Thoracic aorta (tissue), 2 donors: Measurements from ENCODE around the gene ATP6V1F. TPM values are rescaled to one million over a fixed set of nuclear protein-coding genes. Genes with fewer than 3 reads are reported as not detected.
A peak's percentile ranks its signal among the peaks of the same experiment; 100 is the strongest.

ENCODE experiments used
- ATAC-seq: fragments of 150-250 bp; one replicate; pipeline ENCODE4 v1.8.0; 2017; ENCODE audit warnings: low read depth; ENCODE audit not compliant: insufficient number of reproducible peaks, low FRiP score
- DNase-seq: peaks from one replicate; pipeline ENCODE4 v3.0.0-alpha.2; 2020; ENCODE audit warnings: low spot score
- H3K27ac ChIP-seq, 2 donors: fragments of 200-600 bp; sonication (generic); 1 replicate in 1 of 2; 2 replicates in 1 of 2; pipeline ENCODE4 v1.5.1; 2016; ENCODE audit warnings: mild to moderate bottlenecking in 2 of 2, moderate library complexity in 2 of 2
- H3K27me3 ChIP-seq: fragments of 200-600 bp; sonication (generic); replicated peaks from 2 replicates; pipeline ENCODE4 v1.6.0; 2016; ENCODE audit warnings: mild to moderate bottlenecking; ENCODE audit not compliant: insufficient read depth
- H3K36me3 ChIP-seq: fragments of 200-600 bp; sonication (generic); one replicate; pipeline ENCODE4 v1.5.1; 2016
- H3K4me1 ChIP-seq, 2 donors: fragments of 200-600 bp; sonication (generic); 1 replicate in 1 of 2; 2 replicates in 1 of 2; pipeline versions ENCODE4 v1.5.1 to v1.6.0; 2016; ENCODE audit warnings: low read depth in 2 of 2, mild to moderate bottlenecking in 1 of 2; ENCODE audit not compliant: control insufficient read depth in 1 of 2
- H3K4me3 ChIP-seq: fragments of 200-600 bp; sonication (generic); 2 replicates; pipeline ENCODE4 v1.5.1; 2016; ENCODE audit warnings: mild to moderate bottlenecking
- H3K9me3 ChIP-seq: fragments of 200-600 bp; sonication (generic); 2 replicates; pipeline ENCODE4 v1.5.1; 2016
- total RNA-seq, 2 donors: library from RNA; depleted of rRNA; stranded (reverse); fragments of >200 nt; gene quantifications; one replicate each; pipeline versions ENCODE4 v1.1.0 to v1.2.3, GENCODE V29; 2016
- TF ChIP-seq, protein P1 (sequence below): fragments of 200-600 bp; sonication (generic); IDR thresholded peaks from one replicate; pipeline ENCODE4 v1.5.1; 2019; ENCODE audit warnings: antibody characterized with exemption

Gene ATP6V1F
- total RNA-seq, 2 donors from 2014 or later, result 73.6 to 96.0 TPM

DNA sequence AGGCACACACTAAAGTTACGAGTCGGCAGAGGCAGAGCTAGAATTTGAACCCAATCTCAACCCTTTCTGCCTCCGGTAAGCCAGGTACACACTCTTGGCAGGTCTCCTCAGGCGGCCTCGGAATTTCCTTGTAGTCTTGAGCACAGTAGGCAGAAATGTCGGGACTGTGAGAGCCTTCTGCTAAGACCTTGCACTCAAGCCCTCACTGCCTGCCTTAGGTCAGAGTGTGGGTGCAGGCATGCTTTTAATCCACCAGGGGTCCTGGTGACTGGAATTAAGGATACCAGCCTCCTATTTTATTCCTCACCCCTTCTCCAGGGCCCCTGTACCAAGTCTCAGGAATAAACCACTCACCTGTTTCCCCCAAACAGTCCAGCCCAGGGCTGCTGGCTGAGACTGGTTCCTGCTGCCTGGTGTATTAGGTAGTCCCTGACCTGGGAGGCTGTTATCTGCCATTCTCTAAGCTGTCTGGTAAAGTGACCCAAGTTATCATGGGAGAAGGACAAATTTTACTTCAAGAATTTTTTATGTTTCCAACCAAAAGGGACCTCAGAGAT lies 855 bp downstream of the ATP6V1F start:
- DNase-seq (no peak), ATAC-seq (no peak)
- TF ChIP-seq, protein P1, sequence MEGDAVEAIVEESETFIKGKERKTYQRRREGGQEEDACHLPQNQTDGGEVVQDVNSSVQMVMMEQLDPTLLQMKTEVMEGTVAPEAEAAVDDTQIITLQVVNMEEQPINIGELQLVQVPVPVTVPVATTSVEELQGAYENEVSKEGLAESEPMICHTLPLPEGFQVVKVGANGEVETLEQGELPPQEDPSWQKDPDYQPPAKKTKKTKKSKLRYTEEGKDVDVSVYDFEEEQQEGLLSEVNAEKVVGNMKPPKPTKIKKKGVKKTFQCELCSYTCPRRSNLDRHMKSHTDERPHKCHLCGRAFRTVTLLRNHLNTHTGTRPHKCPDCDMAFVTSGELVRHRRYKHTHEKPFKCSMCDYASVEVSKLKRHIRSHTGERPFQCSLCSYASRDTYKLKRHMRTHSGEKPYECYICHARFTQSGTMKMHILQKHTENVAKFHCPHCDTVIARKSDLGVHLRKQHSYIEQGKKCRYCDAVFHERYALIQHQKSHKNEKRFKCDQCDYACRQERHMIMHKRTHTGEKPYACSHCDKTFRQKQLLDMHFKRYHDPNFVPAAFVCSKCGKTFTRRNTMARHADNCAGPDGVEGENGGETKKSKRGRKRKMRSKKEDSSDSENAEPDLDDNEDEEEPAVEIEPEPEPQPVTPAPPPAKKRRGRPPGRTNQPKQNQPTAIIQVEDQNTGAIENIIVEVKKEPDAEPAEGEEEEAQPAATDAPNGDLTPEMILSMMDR, result peak; percentile 49
- Histone ChIP-seq H3K4me3 (peak overlapping the region; percentile 79), H3K27me3 (no peaks in the 10 kb centered on the region), H3K27ac (peak overlapping the region in 1 of 2 donors; percentile 18), H3K4me1 (peaks cover 19 to 34% of the 10 kb centered on the region in 2 donors), H3K36me3 (peaks cover 9% of the 10 kb centered on the region), H3K9me3 (no peaks in the 10 kb centered on the region)

DNA sequence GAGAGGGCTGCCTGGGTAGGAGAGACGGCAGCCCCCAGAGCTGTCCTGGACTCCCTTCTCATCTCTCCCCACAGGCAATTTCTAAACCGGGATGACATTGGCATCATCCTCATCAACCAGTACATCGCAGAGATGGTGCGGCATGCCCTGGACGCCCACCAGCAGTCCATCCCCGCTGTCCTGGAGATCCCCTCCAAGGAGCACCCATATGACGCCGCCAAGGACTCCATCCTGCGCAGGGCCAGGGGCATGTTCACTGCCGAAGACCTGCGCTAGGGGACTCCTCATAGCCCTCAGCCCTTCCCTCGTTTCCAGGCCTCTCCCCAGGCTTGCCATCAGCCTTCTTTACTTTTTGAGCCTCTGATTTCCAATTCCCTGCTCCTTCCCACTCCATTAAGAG lies 2.6 kb downstream of the ATP6V1F start:
- TF ChIP-seq, protein P1, result no peak
- Histone ChIP-seq H3K4me3 (no peak overlapping the region), H3K9me3 (no peaks in the 10 kb centered on the region), H3K36me3 (peaks cover 9% of the 10 kb centered on the region), H3K27me3 (no peaks in the 10 kb centered on the region), H3K4me1 (peaks cover 14 to 33% of the 10 kb centered on the region in 2 donors), H3K27ac (no peak overlapping the region)
- ATAC-seq (no peak), DNase-seq (no peak)

DNA sequence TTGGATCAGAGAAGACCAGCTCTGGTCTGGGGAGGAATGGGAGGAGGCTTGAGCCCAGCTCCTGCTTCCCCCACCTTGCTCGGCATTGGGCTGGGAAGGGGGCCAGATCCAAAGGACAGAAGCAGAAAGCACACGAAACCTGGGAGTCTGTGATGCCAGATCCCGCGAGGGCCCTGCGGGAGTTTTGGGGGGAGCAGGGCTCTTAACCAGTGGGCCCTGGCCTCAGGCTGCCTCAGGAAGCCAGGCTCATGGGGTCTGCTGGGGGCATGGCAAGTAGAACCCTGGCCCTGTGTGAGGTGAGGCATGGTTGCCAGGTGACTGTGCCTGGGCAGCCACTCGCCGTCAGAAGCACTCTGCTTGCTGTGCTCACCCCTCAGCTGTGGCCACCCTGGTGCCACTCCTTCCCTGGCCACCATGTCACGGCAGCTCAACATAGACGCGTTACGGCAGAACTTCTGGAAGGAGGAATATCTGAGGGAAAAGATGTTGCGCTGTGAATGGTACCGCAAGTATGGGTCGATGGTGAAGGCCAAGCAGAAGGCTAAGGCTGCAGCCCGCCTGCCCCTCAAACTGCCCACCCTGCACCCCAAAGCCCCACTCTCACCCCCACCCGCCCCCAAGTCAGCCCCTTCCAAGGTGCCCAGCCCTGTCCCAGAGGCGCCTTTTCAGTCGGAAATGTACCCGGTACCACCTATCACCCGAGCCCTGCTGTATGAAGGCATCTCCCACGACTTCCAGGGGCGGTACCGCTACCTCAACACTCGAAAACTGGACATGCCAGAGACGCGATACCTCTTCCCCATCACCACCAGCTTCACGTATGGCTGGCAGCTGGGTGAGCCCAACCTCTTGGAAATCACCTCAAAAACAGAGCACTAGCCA lies 3.6 kb downstream of the ATP6V1F start:
- Histone ChIP-seq H3K9me3 (no peaks in the 10 kb centered on the region), H3K27ac (no peak overlapping the region), H3K27me3 (no peaks in the 10 kb centered on the region), H3K4me1 (peaks cover 14 to 33% of the 10 kb centered on the region in 2 donors), H3K4me3 (no peak overlapping the region), H3K36me3 (peaks cover 9% of the 10 kb centered on the region)
- ATAC-seq, result no peak
- TF ChIP-seq, protein P1, result no peak
- no peak for DNase-seq

DNA sequence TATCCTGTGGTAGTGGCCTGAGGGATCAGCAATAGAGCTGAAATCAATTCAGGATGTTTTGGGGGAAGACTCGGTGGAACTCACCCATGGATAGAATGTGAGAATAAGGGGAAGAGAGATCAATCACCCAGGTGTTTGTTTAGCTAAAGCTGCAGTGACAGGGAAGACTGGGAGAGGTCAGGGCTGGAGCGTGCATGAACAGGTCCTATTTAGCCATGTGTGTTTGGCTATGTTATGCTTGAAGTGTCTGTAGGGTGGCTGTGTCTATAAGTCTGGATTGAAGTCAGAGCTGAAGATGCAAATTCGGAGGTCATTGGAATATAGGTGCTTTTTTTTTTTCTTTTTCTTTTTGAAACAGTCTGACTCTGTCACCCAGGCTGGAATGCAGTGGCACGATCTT lies 4.6 kb downstream of the ATP6V1F start:
- peaks cover 14 to 30% of the 10 kb centered on the region in 2 donors for H3K4me1 ChIP-seq
- H3K27me3 ChIP-seq, result no peaks in the 10 kb centered on the region
- no peak overlapping the region for H3K27ac ChIP-seq
- no peaks in the 10 kb centered on the region for H3K9me3 ChIP-seq
- H3K36me3 ChIP-seq, result peaks cover 9% of the 10 kb centered on the region
- ATAC-seq, result no peak
- no peak overlapping the region for H3K4me3 ChIP-seq
- TF ChIP-seq, protein P1, result no peak
- DNase-seq, result no peak

DNA sequence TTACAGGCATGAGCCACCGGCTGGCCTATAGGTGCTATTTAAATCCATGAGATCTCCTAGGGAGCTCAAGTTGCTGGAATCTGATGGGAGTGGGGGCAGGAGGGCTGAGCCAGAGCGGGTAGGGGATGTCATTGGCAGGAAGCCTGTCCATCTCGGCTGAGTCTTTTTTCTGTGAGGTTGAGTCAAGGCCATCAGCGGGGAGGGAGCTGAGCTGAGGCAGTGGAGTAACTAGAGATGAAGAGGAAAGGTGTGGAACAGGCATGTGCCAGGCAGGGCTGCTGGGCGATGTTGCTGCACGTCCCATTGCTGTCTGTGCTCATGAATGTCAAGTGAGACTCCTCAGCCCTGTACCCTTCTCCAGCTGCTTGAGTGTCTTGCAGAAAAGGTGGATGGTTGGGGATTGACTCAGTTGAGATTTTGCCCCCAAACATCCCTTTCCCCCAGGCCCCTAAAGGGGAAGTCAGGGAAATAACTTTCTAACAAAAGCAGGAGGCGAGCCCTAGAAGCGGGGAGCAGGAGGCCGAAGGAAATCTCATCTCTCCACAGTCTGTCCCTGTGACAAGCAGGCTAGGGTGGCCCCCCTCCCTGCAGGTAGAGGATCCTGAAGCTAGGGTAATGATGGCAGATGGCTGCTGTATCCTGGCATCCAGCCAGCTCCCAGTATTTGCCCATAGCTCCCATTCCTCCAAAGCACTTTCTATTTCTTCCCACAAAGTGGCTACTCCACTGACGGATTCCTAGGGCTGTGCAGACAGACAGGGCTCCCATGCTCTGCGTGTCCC lies 5.4 kb downstream of the ATP6V1F start:
- H3K9me3 ChIP-seq, result no peaks in the 10 kb centered on the region
- no peak for ATAC-seq
- TF ChIP-seq, protein P1, result no peak
- peaks cover 14 to 29% of the 10 kb centered on the region in 2 donors for H3K4me1 ChIP-seq
- H3K36me3 ChIP-seq, result peaks cover 9% of the 10 kb centered on the region
- H3K27me3 ChIP-seq, result no peaks in the 10 kb centered on the region
- H3K4me3 ChIP-seq, result no peak overlapping the region
- H3K27ac ChIP-seq, result no peak overlapping the region
- DNase-seq, result no peak
